Brain pericyte (primary cell): ENCODE measurements around the gene PRR14L.
"Not testable (repeated sequence)": the region's sequence is repeated elsewhere in the genome, so short reads cannot be mapped to it uniquely, and the experiment has no call there.

Experiments used
- DNase-seq: peaks from one replicate; pipeline ENCODE4 v3.0.0-alpha.2; 2012; ENCODE audit warnings: low read depth, low spot score

Gene PRR14L

DNA sequence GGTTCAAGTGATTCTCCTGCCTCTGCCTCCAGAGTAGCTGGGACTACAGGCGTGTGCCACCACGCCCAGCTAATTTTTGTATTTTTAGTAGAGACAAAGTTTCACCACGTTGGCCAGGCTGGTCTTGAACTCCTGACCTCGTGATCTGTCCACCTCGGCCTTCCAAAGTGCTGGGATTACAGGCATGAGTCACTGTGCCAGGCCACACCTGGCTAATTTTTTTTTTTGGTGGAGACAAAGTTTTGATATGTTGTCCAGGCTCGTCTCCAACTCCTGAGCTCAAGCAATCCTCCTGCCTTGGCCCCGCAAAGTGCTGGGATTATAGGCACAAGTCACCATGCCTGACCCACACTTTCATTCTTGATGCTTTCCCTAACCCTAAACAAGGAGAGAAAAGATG, 9.6 kb downstream of the PRR14L start:
- not testable (repeated sequence) for DNase-seq

DNA sequence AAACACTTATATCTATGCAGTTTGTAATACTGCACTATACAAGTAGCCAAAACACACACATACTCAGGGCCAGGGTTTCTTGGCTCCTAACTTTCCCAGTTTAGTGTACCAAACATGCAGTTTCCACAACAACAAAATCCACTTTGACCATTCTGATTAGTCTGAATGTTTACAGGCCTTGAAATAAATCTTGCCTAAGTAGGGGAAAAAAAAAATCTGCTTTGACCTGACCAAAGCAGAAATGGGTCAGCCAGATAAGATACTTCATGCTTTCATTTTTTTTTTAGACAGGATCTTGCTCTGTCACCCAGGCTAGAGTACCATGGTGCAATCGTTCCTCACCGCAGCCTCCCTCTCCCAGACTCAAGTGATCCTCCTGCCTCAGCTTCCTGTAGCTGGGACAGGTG, 10.1 kb downstream of the PRR14L start:
- no peak for DNase-seq

DNA sequence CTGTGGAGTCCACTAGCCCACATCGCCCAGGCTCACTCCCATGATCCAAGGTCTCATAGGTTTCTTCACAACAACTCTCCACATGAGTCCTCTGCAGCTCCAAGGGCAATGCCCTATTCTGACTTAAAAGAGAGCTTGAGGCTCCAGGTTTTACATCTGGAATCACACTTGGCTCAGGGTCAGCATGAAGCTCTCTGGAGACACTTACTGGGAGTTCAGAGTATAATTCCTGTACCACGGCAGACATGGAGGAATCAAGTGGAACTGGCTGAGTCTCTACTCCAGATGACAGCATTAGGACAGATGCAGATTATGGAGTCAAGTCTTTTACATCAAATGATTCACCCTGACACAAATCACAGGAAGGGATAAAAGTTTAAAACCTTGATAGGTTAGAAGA, 11.4 kb downstream of the PRR14L start:
- no peak for DNase-seq

DNA sequence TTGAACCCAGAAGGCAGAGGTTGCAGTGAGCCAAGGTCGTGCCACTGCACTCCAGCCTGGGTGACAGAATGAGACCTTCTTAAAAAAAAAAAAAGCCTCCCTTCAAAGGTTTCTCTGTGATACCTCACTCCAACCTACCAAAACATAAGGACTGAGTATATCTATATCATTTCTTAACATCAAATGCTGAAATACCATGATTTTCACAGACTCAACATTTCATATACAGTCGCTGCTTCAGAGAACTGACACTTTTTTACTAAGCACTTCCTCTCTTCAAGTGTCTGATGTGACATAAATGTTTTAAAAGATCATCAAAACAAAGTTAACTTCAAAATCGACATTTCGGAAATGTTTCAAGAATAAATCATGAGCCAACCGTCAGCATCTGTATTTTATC, 12.0 kb downstream of the PRR14L start:
- no peak for DNase-seq

DNA sequence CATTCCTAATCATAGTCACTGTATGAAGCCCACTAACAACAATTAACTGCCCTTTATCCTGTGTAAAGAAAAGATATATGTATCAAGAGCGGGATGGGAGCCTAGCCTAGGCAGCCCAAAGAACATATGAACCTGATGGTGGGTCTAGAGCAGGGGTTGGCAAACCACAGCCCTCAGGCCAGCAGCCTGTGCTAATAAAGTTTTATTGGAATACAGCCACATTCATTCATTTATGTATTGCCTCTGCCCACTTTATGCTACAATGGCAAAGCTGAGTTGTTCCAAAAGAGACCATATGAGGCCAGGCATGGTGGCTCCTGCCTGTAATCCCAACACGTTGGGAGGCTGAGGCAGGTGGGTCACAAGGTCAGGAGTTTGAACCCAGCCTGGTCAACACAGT, 13.5 kb downstream of the PRR14L start:
- no peak for DNase-seq

DNA sequence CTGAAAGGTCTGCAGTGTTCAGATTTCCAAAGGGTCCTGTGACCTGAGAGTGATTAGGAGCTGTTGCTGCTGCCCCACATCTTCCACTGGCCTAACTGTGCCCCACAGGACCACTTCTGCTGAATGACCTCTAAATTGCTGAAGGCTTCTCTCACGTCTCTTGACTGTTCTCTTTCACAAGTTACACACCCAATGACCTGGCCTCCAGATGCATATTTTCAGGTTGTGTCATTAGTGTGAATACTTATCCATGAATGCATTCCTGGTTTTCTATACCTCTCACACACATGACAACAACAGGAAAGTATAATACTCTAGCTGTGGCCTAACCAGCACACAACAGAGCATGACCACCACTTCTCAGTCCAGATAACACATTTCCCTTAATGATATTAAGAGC, 15.4 kb downstream of the PRR14L start:
- no peak for DNase-seq

DNA sequence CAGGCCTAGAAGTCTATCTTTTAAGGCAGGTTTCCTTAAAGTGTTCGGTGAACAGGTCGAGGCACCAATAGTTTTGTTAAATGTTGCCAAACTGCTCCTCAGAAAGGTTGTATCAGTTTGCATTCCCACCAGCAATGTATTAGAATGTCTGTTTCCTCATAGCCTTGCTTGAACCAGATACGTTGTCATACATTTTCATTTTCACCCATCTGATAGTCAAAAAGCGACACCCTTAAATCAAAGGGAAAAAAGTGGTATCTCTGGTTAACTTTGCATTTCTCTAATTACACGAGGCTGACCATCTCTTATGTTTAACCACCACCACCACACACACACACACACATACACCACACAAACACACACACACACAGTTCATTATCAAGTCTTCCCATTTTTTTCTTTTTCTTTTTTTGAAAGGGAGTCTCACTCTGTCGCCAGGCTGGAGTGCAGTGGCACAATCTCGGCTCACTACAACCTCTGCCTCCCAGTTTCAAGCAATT, 16.3 kb downstream of the PRR14L start:
- DNase-seq = no peak

DNA sequence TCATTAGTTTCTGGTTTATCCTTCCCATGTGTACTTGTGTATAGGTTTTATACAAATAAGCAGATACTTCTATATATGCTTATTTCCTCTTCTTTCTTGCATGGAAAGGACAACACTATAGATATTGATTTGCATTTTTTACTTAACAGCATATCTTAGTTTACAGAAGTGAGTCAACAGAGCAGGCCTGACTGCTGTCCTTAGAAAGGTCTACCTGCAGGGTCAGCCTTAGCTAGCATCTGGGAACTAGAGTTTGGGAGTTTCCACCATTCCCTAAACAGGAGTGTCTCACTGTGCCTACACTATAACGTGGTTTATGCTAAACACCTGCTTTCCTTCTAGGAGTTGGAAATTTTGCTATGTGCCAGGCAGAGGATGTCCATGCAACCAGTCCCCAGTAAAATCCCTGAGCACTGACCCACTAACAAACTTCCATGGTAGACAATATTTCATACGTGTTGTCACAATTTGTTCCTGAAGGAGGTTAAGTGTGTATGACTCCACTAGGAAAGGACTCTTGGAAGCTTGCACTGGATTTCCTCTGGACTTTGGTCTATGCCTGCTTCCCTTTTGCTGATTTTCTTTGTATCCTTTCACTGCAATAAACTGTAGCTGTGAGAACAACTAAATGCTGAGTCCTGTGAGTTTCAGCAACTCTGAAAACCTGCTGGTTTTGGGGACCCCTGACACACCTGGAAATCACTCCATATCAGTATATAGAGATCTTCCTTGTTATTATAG, 17.7 kb downstream of the PRR14L start:
- no peak for DNase-seq

DNA sequence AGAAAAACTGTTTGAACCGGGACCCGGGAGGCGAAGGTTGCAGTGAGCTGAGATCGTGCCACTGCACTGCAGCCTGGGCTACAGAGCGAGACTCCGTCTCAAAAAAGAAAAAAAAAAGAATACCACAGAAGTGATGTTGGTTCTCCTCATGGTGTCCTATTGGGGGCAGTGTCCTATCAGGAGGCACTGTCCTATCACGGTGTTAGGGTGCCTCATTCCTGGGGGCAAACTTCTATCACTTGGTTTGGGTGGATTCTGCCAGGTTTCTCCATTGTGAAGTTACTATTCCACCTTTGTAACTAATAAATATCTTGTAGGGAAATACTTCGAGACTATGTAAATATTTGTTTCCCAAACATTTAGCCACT, 19.6 kb downstream of the PRR14L start:
- DNase-seq = no peak

DNA sequence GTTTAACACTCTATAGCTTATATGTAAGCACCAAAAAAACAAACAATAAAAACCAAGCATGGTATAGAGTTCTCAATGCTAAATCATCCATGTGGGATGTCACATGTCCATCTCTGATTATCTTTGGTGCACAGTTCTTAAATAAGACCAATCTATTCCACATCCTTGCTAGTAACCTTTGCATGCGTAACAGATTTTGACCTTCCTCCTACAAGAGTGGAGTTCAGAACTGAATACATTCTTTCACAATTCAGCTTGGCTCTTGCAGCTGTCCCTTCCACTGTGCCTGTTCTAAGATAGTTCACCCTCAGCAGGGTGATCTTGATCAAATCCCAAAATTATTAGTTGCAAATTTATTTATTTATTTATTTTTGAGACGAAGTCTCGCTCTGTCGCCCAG, 21.1 kb downstream of the PRR14L start:
- no peak for DNase-seq

DNA sequence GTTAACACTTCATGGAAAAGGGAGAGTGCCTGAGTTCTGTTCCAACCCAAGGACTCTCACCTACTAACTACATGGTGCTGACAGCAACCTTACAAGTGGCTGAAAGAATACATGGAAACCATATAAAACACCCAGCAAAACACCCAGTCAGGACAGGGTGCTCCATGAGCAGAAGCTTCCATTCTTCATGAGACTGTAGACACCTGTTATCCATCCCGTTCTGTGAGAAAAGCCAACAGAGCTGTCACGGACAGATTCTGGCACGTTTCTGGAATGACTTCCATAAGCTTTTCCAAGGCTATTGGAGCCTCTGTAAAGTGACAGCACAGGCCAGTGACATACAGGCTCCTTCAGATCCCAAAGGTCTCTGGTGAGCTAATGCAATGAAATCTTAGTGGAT, 23.2 kb downstream of the PRR14L start:
- DNase-seq = no peak

DNA sequence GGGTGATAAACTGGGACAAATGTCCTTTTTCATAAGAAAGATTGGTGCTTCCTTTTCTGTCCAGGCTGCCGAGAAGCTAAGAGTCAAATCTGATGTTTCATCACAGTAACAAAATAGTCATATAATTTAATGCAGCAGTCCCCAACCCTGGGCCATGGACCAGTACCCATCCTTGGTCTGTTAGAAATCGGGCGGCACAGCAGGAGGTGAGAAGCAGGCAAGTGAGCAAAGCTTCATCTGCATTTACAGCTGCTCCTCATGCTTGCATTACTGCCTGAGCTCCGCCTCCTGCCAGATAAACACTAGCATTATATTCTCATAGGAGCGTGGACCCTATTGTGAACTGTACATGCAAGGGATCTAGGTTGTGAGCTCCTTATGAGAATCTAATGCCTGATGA, 26.2 kb downstream of the PRR14L start:
- DNase-seq = no peak

DNA sequence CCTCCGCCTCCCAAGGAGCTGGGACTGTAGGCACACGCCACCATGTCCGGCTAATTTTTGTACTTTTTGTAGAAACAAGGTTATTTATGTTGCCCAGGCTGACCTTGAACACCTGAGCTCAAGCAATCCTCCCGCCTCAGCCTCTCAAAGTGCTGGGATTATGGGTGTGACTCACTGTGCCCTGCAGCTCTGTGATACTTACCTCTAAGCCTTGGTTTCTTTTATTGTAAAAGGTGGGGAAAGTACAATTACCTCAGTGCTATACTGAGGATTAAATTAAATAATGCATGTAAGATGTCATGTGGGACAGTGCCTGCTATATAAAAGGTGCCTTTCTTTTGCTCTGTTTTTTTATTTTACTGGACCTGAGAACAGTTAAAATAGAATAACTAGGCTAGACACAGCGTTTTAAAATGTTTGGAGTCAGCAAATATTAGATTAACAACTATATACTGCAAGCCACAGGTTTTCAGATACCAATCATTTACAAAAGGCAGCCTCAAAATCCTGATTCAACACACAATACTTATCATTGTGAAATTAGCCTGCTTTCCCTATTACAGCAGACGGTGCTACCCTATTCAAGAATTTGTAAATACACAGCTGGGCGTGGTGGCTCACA, 30.0 kb downstream of the PRR14L start:
- no peak for DNase-seq

DNA sequence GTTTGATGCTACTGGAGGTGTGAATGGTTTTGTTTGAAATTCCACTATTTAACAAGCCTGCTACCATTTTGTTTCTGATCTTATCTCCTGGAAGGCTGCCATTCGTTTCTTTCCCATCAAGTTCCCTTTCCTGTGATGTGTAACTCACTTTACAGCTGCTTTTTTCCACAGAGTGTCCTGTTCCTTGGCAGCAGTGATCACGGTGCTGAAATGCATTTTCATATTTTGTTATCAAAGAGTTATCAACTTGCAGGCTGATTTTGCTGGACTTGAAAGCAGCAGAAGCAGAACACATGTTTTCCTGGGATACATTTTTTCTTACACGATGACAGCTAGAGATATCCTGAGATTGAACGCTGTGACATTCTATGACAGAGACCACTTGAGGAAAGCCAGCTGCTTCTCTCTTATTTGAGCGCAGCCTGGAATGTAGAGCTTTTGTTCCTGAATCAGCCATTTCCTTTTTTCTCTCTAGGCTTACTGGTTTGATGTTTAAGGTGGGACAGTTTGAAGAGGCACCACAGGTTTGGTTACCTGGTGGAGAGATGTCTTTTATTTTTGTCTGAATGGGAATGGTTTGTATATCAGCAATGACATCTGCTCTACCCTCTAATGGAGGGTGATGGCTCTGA, 34.7 kb downstream of the PRR14L start:
- DNase-seq = no peak

DNA sequence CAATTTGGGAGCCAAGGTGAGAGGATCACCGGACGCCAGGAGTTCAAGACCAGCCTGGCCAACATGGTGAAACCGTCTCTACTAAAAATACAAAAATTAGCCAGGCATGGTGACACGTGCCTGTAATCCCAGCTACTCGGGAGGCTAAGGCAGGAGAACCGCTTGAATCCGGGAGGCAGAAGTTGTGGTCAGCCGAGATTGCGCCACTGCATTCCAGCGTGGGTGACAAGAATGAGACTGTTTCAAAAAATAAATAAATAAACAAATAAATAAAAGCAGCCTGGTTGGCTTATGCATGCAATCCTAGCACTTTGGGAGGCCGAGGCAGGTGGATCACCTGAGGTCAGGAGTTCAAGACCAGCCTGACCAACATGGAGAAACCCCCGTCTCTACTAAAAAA, 38.7 kb downstream of the PRR14L start:
- not testable (repeated sequence) for DNase-seq

DNA sequence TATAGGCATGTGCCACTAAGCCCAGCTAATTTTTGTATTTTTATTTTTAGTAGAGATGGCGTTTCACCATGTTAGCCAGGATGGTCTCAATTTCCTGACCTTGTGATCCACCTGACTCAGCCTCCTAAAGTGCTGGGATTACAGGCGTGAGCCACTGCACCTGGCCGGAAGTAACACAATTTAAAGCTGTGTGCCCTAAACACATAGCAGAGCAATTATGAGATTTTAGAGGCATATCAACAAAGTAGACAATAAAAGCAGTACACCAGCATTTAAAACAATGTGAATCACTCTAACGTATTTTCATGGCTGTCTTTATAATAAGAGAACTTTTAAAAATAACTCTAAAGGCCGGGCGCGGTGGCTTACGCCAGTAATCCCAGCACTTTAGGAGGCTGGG, 42.4 kb downstream of the PRR14L start:
- no peak for DNase-seq

DNA sequence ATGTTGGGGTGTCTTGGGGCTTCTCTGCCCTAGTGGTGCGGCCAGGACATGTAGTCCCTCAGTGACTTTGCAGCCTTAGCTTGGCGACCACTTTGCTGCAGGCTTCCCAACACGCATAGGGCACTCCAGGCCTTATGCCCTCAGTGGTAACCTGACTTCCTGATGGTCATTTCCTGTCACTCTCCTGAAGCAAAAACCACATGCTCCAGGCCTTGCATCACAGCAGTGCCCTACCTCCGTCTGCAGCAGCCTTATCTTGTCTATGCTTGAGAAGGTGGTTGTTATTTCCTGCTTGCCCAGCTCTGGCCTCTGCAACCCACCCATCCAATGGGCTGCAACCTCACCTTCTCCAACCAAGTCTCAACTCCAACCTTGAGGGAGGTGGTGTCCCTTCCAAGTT, 54.5 kb downstream of the PRR14L start:
- DNase-seq = no peak

DNA sequence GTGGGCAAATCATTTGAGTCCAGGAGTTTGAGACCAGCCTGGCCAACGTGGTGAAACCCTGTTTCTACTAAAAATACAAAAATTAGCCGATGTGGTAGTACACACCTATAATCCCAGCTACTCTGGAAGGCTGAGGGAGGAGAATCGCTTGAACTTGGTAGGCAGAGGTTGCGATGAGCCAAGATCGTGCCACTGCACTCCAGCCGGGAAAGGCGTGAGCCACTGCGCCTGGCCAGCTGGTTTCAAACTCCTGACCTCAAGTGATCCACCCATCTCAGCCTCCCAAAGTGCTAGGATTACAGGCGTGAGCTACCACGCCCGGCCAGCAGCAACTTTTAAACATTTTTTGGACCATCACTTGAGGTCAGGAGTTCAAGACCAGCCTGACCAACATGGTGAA, 55.9 kb downstream of the PRR14L start:
- DNase-seq = not testable (repeated sequence)

DNA sequence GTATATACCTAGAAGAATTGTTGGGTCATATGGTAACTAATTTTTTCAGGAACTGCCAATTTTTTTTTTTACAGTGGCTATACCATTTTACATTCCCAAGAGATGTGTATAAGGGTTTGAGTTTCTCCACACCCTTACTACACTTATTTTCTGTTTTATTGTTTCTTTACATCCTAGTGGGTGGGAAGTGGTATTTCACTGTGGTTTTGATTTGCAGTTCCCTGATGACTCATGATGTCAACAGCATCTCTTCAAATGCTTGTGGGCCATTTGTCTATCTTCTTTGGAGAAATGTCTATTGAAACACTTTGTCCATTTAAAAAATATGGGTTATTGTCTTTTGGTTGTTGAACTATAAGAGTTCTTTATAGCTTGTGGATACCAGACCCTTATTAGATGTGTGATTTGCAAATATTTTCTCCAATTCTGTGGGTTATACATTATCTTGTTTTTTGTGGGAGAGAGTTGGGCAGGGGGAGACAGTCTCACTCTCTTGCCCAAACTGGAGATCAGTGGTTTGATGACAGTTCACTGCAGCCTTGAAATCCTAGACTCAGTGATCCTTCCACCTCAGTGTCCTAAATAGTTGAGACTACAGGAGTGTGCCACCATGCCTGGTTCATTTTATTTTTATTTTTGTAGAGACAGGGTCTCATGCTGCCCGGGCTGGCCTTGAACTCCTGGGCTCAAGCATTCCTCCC, 57.6 kb downstream of the PRR14L start:
- DNase-seq = no peak

DNA sequence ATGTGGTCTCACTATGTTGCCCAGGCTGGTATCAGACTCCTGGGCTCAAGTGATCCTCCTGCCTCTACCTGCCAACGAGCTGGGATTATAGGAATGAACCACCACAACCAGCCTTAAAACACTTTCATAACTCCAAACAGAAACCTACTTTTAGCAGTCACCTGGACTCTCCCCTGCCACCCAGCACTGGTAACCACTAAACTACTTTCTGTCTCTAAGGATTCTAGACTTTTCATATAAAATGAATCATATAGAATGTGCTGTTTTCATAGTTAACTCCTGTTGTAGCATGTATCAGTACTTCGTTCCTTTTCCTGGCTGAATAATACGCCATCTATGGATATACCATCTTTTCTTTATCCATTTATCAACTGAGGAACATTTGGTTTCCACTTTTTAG, 58.5 kb downstream of the PRR14L start:
- no peak for DNase-seq

DNA sequence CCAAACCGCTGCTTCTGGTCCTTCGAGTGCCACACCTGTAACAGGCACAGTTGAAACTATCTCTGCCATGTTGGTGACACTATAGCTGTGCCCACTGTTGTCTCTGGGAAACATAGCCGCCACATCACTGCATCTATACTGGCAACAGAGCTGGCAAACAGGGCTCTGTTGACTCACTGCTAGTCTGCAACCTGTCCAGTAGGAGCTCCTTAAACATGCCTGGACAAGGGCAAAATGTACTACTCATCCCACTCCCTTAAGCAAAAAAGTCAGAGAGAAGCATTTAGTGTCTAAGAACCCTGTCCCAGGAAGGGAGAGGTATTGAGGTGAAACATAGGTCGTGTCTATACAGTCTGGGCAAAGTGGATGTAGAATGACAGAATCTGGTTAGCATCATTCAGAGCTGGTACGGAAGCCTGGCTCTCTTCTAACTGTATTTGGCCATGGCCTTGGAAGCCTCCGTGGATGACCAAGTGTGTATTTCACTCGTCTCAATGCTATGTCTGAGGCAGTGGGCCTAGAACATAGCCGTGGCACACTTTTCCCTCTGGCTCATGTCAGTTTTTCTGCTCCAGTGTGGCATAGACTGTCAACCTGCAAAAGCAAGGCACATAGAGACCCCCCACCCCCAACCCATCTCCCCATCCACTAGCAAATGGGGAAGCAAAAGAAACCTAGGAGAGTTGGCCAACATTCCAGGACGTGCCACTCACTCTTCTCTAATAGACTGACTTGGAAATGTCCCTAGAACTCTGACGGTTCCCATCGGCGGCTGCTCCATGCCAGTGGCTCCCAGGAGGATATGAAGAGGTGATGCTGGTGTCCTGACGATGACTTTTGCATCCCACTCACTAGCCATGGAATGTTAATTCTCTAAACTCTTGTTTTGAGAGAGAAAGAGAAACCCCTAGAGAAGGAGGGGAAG, 66.5 kb downstream of the PRR14L start:
- DNase-seq = no peak
